Adipose tissue (tissue), 3 donors: Measurements from ENCODE around the gene EXD2. TPM values are rescaled to one million over a fixed set of nuclear protein-coding genes. Genes with fewer than 3 reads are reported as not detected.
"Not testable (repeated sequence)": the region's sequence is repeated elsewhere in the genome, so short reads cannot be mapped to it uniquely, and the experiment has no call there.

Experiments used
- H3K27ac ChIP-seq: one replicate; pipeline ENCODE4 v1.5.1; 2013; ENCODE audit warnings: low read depth, low read length
- WGBS, 3 donors: extraction: QIAGEN DNeasy Blood & Tissue Kit; methylation state at CpG; one replicate each; pipeline ENCODE4 v1.1.7; 2013; 5-methylcytosine and 5-hydroxymethylcytosine counted together
- polyA plus RNA-seq, 3 donors: library from polyadenylated mRNA; stranded (reverse); fragments of 200-250 nt; gene quantifications; one replicate each; pipeline ENCODE4 v1.2.3, GENCODE V29; 2013
- donor health status: healthy with polysubstance abuse.
- donor health status: Bipolar disorder and iron deficiency.
- donor health status: healthy.

Gene EXD2
- polyA plus RNA-seq, 3 donors: 5.8 to 18.5 (median 11.1) TPM

DNA sequence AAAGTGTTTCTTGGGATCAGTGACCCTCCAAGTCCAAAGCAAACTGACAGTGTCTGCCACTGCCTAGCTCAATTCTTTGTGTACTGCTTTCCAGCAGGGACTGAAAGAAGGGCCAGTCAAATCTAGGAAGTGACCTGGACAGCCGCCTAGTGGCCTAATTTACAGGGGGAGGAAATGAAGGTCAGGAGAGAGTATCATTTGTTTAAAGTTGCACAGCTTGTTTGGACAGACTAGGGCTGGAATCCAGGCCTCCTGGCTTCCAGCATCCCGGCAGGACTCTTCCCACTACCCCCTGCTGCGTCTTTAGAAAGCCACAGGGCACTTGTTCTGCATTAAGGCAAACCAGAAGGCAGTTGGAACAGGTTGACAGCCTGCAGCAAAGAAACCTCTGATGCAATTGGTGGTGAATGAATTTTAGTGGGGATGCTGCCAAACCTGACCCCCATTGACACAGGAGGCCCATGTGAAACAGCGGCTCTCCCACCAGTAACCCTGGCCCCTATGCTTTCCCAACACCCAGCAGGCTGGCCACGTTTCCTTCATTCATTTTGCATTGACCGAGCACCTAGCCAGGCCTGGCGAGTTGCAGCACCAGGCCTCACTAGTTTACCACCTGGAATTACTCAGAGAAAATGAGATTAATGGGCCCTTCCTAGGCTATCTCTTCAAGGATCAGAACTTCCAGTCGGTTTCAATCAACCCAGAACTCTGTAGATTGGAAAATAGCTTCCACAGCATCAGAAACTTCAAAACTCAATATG lies 96.9 kb downstream of the EXD2 start:
- H3K27ac ChIP-seq: no peak overlapping the region
- 49 to 66% (median 57%) methylated on average over 8 of the region's 8 CpGs for WGBS, 3 donors

- no peak overlapping the region for H3K27ac ChIP-seq
- 91 to 95% (median 93%) methylated on average over 9 of the region's 9 CpGs for WGBS, 3 donors
Observed at GRCh38 chr14:69288956-69289705, 97.8 kb downstream of the EXD2 start.

DNA sequence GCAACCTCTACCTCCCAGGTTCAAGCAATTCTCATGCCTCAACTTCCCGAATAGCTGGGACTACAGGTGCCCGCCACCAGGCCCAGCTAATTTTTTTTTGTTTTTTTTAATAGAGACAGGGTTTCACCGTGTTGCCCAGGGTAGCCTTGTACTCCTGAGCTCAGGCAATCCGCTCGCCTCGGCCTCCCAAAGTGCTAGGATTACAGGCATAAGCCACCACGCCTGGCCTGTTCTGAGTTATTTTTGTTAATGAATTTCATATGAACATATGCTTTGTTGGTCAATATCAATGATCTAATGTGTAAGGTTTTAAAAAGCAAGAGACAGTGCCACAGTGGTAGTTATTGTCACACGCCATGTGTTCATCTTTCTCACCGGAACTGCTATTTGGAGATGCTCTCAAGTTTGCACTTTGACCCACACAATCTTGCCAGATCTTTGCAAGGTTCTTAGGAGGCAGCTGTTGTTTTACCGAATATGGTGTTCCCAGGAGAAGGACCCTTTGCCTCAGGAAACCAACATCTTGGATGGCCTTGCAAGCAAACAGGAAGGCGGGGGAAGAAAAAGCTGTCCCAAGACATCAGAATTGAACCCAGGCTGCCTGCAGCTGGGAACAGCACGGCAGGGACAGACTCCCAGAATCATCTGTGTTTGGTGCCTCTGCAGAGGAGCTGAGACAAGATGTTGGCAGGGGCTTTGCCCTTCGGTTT lies 98.7 kb downstream of the EXD2 start:
- 68 to 87% (median 77%) methylated on average over 13 of the region's 13 CpGs for WGBS, 3 donors
- H3K27ac ChIP-seq: no peak overlapping the region

- H3K27ac ChIP-seq: not testable (repeated sequence)
- WGBS, 3 donors: 93 to 96% (median 93%) methylated on average over 7 of the region's 7 CpGs
Observed at GRCh38 chr14:69290881-69291280, 99.6 kb downstream of the EXD2 start.

GRCh38 chr14:69291396-69291795 lies 100.1 kb downstream of the EXD2 start:
- WGBS, 3 donors: 48 to 71% (median 62%) methylated on average over 5 of the region's 5 CpGs
- H3K27ac ChIP-seq: no peak overlapping the region

- WGBS, 3 donors: 86 to 93% (median 87%) methylated on average over 5 of the region's 5 CpGs
Observed at GRCh38 chr14:69291891-69292561, 100.7 kb downstream of the EXD2 start.

More at GRCh38 chr14:69291891-69292561, 100.7 kb downstream of the EXD2 start:
- no peak overlapping the region for H3K27ac ChIP-seq

Other genes starting within 250 kb of the EXD2 start
- 100 to 1,000 TPM in 1 of 3 donors, 10 to 100 TPM in 2; 36.7 to 179 (median 50.7) TPM for gene ACTN1, start 212.2 kb upstream of the EXD2 start, polyA plus RNA-seq
- 10 to 100 TPM; 11.4 to 33.0 (median 23.5) TPM for gene DCAF5, start 38.4 kb upstream of the EXD2 start, polyA plus RNA-seq
- 1 to 10 TPM; 1.3 to 9.0 (median 4.7) TPM for gene GALNT16, start 68.7 kb downstream of the EXD2 start, polyA plus RNA-seq
- gene ERH, start 206.8 kb downstream of the EXD2 start, polyA plus RNA-seq: 100 to 1,000 TPM in 2 of 3 donors, 10 to 100 TPM in 1; 47.3 to 176 (median 103) TPM
- gene SLC39A9, start 207.2 kb downstream of the EXD2 start, polyA plus RNA-seq: 10 to 100 TPM; 16.0 to 18.7 (median 17.7) TPM